RWPE1 (cell line): ENCODE data around the gene HINT3.
A peak's percentile ranks its signal among the peaks of the same experiment; 100 is the strongest.

ENCODE experiments used
- CTCF ChIA-PET: fragments of 350-600 bp; sonication (Branson Sonifier 250); formaldehyde crosslinking; extraction: SDS; loops from one replicate; lab custom pipeline; 2021; lab: Yijun Ruan, JAX
- POLR2A ChIA-PET: fragments of 400-600 bp; formaldehyde crosslinking; extraction: SDS; loops from one replicate; lab custom pipeline; 2020; ENCODE audit warnings: antibody characterized with exemption; ENCODE audit not compliant: low non-redundant PET; lab: Yijun Ruan, JAX
- DNase-seq: peaks from one replicate; pipeline ENCODE4 v3.0.0; 2012; ENCODE audit warnings: low spot score
- H3K27ac ChIP-seq: fragments of 450-650 bp; 2 replicates; pipeline ENCODE4 v1.5.1; 2017
- TF ChIP-seq, protein P1 (sequence below): fragments of 450-650 bp; conservative IDR thresholded peaks from 2 replicates; pipeline ENCODE4 v1.5.1; 2017; ENCODE audit warnings: low read depth, mild to moderate bottlenecking

The HINT3 gene

DNA sequence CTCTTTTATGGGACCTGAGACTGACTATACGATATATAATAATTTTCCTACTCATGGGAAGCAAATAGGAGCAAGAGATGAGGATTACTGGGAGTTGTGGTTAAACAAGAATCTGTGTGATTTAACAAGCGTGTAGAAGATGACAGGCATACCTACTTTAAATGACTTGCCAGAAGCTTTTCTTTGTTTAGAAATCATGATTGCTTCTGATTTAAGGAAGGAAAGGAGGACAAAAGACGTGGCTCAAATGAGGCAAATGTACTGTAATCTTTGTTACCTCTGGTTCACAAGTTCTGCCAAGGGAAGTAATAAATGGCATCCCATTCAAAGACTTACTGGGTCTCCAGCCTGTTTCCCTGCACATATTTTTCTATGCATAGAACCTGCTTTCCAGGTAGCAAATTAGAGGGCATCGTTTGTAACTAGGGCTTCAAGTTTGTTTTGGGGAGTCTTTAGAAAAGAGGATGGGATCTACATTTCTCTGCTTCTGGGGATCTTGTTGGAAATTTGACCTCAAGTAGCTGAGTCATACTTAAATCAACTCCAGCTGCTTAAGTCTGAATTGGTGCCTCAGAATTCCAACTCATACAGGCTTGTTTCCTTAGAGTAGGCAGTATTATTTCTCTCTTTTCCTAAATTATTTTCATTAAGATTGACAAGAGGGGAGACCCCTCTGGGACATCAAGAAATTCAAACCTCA, 26.8 kb downstream of the HINT3 start:
- CTCF ChIA-PET: interaction anchor here (0.6 kb wide), 2 partner anchors 9 to 202 kb away, joined by 3 read pairs; no protein-coding TSS in a partner anchor
- TF ChIP-seq, protein P1, sequence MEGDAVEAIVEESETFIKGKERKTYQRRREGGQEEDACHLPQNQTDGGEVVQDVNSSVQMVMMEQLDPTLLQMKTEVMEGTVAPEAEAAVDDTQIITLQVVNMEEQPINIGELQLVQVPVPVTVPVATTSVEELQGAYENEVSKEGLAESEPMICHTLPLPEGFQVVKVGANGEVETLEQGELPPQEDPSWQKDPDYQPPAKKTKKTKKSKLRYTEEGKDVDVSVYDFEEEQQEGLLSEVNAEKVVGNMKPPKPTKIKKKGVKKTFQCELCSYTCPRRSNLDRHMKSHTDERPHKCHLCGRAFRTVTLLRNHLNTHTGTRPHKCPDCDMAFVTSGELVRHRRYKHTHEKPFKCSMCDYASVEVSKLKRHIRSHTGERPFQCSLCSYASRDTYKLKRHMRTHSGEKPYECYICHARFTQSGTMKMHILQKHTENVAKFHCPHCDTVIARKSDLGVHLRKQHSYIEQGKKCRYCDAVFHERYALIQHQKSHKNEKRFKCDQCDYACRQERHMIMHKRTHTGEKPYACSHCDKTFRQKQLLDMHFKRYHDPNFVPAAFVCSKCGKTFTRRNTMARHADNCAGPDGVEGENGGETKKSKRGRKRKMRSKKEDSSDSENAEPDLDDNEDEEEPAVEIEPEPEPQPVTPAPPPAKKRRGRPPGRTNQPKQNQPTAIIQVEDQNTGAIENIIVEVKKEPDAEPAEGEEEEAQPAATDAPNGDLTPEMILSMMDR: no peak
- POLR2A ChIA-PET: no interaction called here
- no peak overlapping the region for H3K27ac ChIP-seq
- DNase-seq: no peak

DNA sequence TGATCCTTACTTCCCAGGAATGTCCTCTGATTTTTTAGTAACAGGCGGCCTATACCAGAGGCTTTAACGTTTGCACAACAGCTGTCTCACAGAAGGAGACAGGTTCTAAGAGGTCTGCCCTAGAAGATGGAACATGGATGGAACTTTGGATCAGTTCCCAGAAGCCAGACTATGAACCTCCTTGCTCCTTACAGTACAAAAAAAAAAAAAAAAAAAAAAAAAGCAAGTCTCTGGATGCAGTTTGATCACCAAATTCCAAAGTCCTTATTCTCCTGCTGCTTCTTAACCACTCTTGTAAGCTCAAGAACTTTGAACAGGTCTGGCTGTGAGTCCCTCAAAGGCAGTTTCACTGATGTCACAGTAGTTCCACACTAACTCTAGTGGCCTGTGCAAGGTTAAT, 27.7 kb downstream of the HINT3 start:
- CTCF ChIA-PET: no interaction called here
- TF ChIP-seq, protein P1: no peak
- DNase-seq: no peak
- POLR2A ChIA-PET: no interaction called here
- H3K27ac ChIP-seq: no peak overlapping the region

DNA sequence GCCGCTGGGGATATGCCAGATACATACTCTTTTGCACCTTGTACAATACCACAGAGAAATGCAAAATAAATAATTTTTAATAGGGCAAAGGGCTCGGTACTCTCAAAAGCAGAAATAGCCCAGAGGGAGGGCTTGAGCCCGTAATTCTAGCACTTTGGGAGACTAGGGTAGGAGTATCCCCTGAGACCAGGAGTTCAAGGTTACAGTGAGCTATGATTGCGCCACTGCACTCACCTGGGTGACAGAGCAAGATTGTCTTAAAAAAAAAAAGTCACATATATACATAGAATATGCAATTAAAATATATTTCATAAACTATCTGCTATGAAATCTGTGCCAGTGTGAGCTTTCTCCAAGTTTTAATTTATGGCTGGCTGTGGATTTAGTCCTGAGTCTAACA, 29.0 kb downstream of the HINT3 start:
- POLR2A ChIA-PET: no interaction called here
- no peak for DNase-seq
- H3K27ac ChIP-seq: no peak overlapping the region
- CTCF ChIA-PET: interaction anchor here (0.6 to 1.5 kb wide), 2 partner anchors 11 to 692 kb away, joined by 3 to 7 read pairs; no protein-coding TSS in a partner anchor
- TF ChIP-seq, protein P1: no peak

DNA sequence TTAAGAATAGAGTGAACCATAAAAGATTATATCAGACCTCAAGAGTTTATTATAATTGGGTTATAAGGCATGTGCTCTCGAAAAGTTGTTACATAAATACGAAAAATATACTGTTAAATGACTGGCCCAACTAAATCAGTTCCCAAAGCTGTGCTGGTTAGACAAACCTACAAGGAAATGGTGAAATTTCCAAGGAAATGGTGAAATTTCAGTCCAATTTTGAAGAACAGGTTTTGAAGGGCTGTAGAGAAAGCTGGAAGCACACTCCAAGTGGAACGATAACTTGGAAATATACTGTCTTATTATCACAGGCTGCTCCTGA, 29.4 kb downstream of the HINT3 start:
- peak overlapping the region; percentile 81 for H3K27ac ChIP-seq
- TF ChIP-seq, protein P1: no peak
- CTCF ChIA-PET: interaction anchor here (0.6 to 1.5 kb wide), 4 partner anchors 12 to 692 kb away, joined by 3 to 7 read pairs (median 3); no protein-coding TSS in a partner anchor
- POLR2A ChIA-PET: interaction anchor here (0.5 to 1.5 kb wide), 3 partner anchors 9 to 100 kb away, joined by 4 to 7 read pairs (median 5); no protein-coding TSS in a partner anchor
- no peak for DNase-seq

DNA sequence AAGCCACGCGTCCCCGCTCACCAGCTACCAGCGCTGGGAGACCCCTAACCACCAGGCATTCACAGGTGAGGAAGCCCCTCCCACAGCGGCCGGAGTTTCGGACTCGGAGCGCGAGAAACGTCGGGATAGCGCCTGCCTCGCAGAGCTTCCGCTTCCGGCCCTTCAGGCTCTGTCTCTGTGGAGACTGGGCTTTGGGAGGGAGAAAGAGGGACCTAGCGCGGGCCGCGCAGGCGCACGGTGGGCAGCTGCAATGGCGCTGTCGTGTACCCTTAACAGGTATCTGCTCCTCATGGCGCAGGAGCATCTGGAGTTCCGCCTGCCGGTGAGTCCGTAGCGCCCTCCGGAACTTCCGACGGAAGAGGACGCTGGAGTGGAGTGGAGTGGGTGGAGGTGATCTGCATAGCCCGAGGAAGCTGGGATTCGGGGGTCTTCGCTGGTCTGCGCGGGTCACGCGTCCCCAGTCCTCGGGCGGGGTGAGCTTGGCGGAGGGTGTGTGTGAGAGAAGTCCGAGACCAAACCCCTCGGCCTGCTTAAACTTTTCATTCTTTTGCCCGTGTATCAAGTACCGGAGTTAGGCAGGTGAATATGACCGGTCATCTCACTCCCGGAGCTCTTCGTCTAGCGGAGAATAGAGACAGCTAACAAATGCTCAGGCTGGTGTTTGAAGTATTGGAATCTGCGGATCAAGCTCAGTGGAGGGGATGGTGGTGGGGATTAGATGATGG, 29.9 kb downstream of the HINT3 start, which contains the start of gene TRMT11:
TRMT11 (plus strand) TSS at position 240 of the 725 bp plus-strand sequence; CDS start at position 251, 11 bp downstream.
- peak within 1 kb of the TSS; percentile 81 for H3K27ac ChIP-seq
- DNase-seq: peak; percentile 84
- ChIA-PET POLR2A (interaction anchor here (0.5 to 1.5 kb wide), 3 partner anchors 9 to 101 kb away, joined by 4 to 7 read pairs (median 5); no protein-coding TSS in a partner anchor), CTCF (interaction anchor here (0.5 to 1.5 kb wide), 7 partner anchors 9 to 761 kb away, joined by 3 to 11 read pairs (median 3); no protein-coding TSS in a partner anchor)
- TF ChIP-seq, protein P1: no peak

DNA sequence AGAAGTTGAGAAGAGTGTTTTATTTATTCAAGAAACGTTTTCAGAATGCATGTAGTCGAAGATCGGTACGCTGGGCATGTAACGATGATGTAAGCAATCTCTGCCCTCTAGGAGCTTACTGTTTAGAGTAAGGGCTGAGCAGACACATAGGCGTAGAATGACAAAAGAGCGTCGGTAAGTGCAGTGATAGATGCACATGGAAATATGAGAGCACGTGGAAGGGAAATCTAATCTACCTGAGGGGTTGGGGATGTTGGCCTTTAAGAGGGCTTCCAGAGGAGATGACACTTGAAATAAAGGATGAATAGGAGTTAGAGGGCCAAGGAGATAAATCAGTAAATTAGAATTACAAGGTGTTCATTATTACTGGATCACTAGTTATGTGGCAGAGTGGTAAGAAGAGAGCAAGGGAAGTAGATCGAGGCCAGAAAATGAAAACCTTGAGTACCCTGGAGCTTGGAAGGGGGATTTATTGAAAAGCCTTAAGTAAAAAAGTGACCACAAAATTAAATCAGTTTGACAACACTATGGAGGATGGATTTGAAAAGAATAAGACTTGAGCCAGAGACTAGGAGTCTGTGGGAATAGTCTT, 30.6 kb downstream of the HINT3 start:
- peak overlapping the region; percentile 81 for H3K27ac ChIP-seq
- TF ChIP-seq, protein P1: no peak
- ChIA-PET POLR2A (interaction anchor here (1.2 to 1.5 kb wide), 2 partner anchors 8 to 30 kb away, joined by 4 to 5 read pairs; no protein-coding TSS in a partner anchor), CTCF (interaction anchor here (0.5 to 1.2 kb wide), 4 partner anchors 8 to 761 kb away, joined by 3 to 11 read pairs (median 3); no protein-coding TSS in a partner anchor)
- no peak for DNase-seq
